ENCODE data around the gene SLC7A5.
A peak's percentile ranks its signal among the peaks of the same experiment; 100 is the strongest.
"Not testable (repeated sequence)": the region's sequence is repeated elsewhere in the genome, so short reads cannot be mapped to it uniquely, and the experiment has no call there.

The SLC7A5 gene

GRCh38 chr16:87861300-87862099 lies 7.8 kb downstream of the SLC7A5 start:
- not testable (repeated sequence) for DNase-seq (ENCODE audit: low read depth in 3 of 3)

- DNase-seq (ENCODE audit: low read depth in 3 of 3) = no peak
Observed at GRCh38 chr16:87860553-87861299, 8.6 kb downstream of the SLC7A5 start.

- not testable (repeated sequence) for DNase-seq (ENCODE audit: low read depth in 3 of 3)
Observed at GRCh38 chr16:87858151-87858993, 10.9 kb downstream of the SLC7A5 start.

GRCh38 chr16:87856791-87857228 lies 12.5 kb downstream of the SLC7A5 start:
- no peak for DNase-seq (ENCODE audit: low read depth in 3 of 3)

GRCh38 chr16:87855852-87856715 lies 13.2 kb downstream of the SLC7A5 start:
- DNase-seq (ENCODE audit: low read depth in 3 of 3) = no peak

- DNase-seq (ENCODE audit: low read depth in 3 of 3) = no peak
Observed at GRCh38 chr16:87854907-87855683, 14.2 kb downstream of the SLC7A5 start.

GRCh38 chr16:87854053-87854906 lies 15.0 kb downstream of the SLC7A5 start:
- no peak for DNase-seq (ENCODE audit: low read depth in 3 of 3)

GRCh38 chr16:87853411-87854052 lies 15.8 kb downstream of the SLC7A5 start:
- peak; percentile 55 to 88 (median 78) for DNase-seq (ENCODE audit: low read depth in 3 of 3)

GRCh38 chr16:87851601-87852000 lies 17.7 kb downstream of the SLC7A5 start:
- DNase-seq (ENCODE audit: low read depth in 3 of 3) = no peak

GRCh38 chr16:87851141-87851587 lies 18.1 kb downstream of the SLC7A5 start:
- DNase-seq (ENCODE audit: low read depth in 3 of 3) = no peak

- peak; percentile 48 to 66 (median 48) for DNase-seq (ENCODE audit: low read depth in 3 of 3)
Observed at GRCh38 chr16:87850009-87851006, 19.0 kb downstream of the SLC7A5 start.

GRCh38 chr16:87849419-87850008 lies 19.8 kb downstream of the SLC7A5 start:
- no peak for DNase-seq (ENCODE audit: low read depth in 3 of 3)

- no peak for DNase-seq (ENCODE audit: low read depth in 3 of 3)
Observed at GRCh38 chr16:87848676-87849345, 20.5 kb downstream of the SLC7A5 start.

GRCh38 chr16:87847785-87848675 lies 21.3 kb downstream of the SLC7A5 start:
- no peak for DNase-seq (ENCODE audit: low read depth in 3 of 3)

- DNase-seq (ENCODE audit: low read depth in 3 of 3) = no peak
Observed at GRCh38 chr16:87847467-87847784, 21.9 kb downstream of the SLC7A5 start.

Measured in stimulated activated CD4-positive, alpha-beta T cell treated with anti-CD3 and anti-CD28 coated beads, TNF-alpha, amount 100 ng/mL, for 24 hours (primary cell).